HepG2 (cell line): ENCODE measurements around the gene CADM4. TPM values are rescaled to one million over a fixed set of nuclear protein-coding genes. Genes with fewer than 3 reads are reported as not detected.

ENCODE experiments used
- ATAC-seq: fragments of 200-7000 bp; cut with Tn5 transposase; 3 replicates; pipeline ENCODE4 v1.9.1; 2020; ENCODE audit warnings: mild to moderate bottlenecking, moderate library complexity
- BruUV-seq: library from RNA; stranded (reverse); fragments of 400-500 nt; replicated peaks from 2 replicates; lab custom pipeline; 2021; lab: Mats Ljungman, UMichigan
- CTCF ChIA-PET: fragments of 300-600 bp; formaldehyde crosslinking; extraction: SDS; loops from one replicate; lab custom pipeline; 2021; ENCODE audit warnings: low total read pairs, inconsistent platforms, low intra/inter-chr PET ratio; lab: Yijun Ruan, JAX
- POLR2A ChIA-PET: fragments of 350-600 bp; sonication (Branson Sonifier 250); formaldehyde crosslinking; loops from one replicate; lab custom pipeline; 2020; ENCODE audit warnings: antibody characterized with exemption, inconsistent platforms; lab: Yijun Ruan, JAX
- DNase-seq: peaks from one replicate; pipeline ENCODE4 v3.0.0-alpha.2; 2015; ENCODE audit warnings: low spot score
- FAIRE-seq: peaks from 3 replicates; lab custom pipeline; 2011; peaks lifted over from hg19 to GRCh38; lab: Jason Lieb, UNC
- H2AFZ ChIP-seq: one replicate; pipeline ENCODE4 v1.6.1; 2011; ENCODE audit warnings: low read length, inconsistent platforms
- H3K27ac ChIP-seq: fragments of 300-600 bp; 3 replicates; pipeline ENCODE4 v1.8.0; 2011; ENCODE audit warnings: mixed run types, mild to moderate bottlenecking, mixed read lengths, low read length, inconsistent platforms; ENCODE audit not compliant: insufficient read depth; ENCODE audit errors: extremely low read length
- H3K27me3 ChIP-seq, 2 experiments: fragments of 200-600 bp in 1 of 2; 2 replicates in 1 of 2; 3 replicates in 1 of 2; pipeline versions ENCODE4 v1.6.0 to v1.8.0; 2011; ENCODE audit warnings: low read length in 2 of 2, mild to moderate bottlenecking in 2 of 2, moderate library complexity in 2 of 2, inconsistent platforms in 1 of 2; ENCODE audit not compliant: insufficient read depth in 2 of 2, control insufficient read depth in 1 of 2
- H3K36me3 ChIP-seq, 2 experiments: fragments of 200-600 bp in 1 of 2; replicated peaks in 1 of 2; 2 replicates in 1 of 2; 3 replicates in 1 of 2; pipeline versions ENCODE4 v1.5.1 to v1.8.0; 2011; ENCODE audit warnings: low read length in 2 of 2, inconsistent platforms in 1 of 2; ENCODE audit not compliant: insufficient read depth in 2 of 2, control insufficient read depth in 1 of 2
- H3K4me1 ChIP-seq: 2 replicates; pipeline ENCODE4 v1.5.1; 2012; ENCODE audit warnings: low read length, inconsistent platforms; ENCODE audit not compliant: insufficient read depth
- H3K4me2 ChIP-seq: 2 replicates; pipeline ENCODE4 v1.6.0; 2011; ENCODE audit warnings: low read depth, low read length, inconsistent platforms
- H3K4me3 ChIP-seq, 3 experiments: fragments of 200-600 bp in 1 of 3; sonication (generic), shearing (Covaris generic) in 1 of 3; replicated peaks in 1 of 3; 2 replicates each; pipeline ENCODE4 v1.5.1; 2011 to 2016; ENCODE audit warnings: low read length in 3 of 3, inconsistent platforms in 2 of 3, low read depth in 2 of 3, mild to moderate bottlenecking in 2 of 3, control low read depth in 1 of 3, mixed read lengths in 1 of 3; ENCODE audit not compliant: insufficient read depth in 1 of 3
- H3K79me2 ChIP-seq: one replicate; pipeline ENCODE4 v1.6.1; 2011; ENCODE audit warnings: low read length, inconsistent platforms; ENCODE audit not compliant: insufficient read depth
- H3K9ac ChIP-seq: 2 replicates; pipeline ENCODE4 v1.6.0; 2011; ENCODE audit warnings: mild to moderate bottlenecking, low read depth, low read length, inconsistent platforms; ENCODE audit not compliant: insufficient read depth
- H3K9me3 ChIP-seq: 2 replicates; pipeline ENCODE4 v1.5.1; 2012; ENCODE audit warnings: mild to moderate bottlenecking, low read length
- H4K20me1 ChIP-seq: 2 replicates; pipeline ENCODE4 v1.6.0; 2011; ENCODE audit warnings: inconsistent platforms, mild to moderate bottlenecking, low read length, moderate library complexity; ENCODE audit not compliant: insufficient read depth
- CREB1 ChIP-seq, 2 experiments: fragments of 450-650 bp in 1 of 2; IDR thresholded peaks; 2 replicates each; pipeline ENCODE4 v1.6.1; 2016 to 2017; ENCODE audit warnings: control low read depth in 1 of 2, mild to moderate bottlenecking in 1 of 2, missing compliant biosample characterization in 1 of 2, missing genetic modification characterization in 1 of 2
- ELF3 ChIP-seq: IDR thresholded peaks from 2 replicates; pipeline ENCODE4 v1.6.1; 2016; ENCODE audit warnings: missing genetic modification reagents, missing compliant biosample characterization
- KLF15 ChIP-seq: sonication (generic); formaldehyde crosslinking; IDR thresholded peaks from 2 replicates; pipeline ENCODE4 v1.8.1; 2023; ENCODE audit warnings: borderline replicate concordance, mild to moderate bottlenecking, inconsistent platforms, missing genetic modification reagents, mixed read lengths
- MAZ ChIP-seq, 2 experiments: sonication (generic) in 1 of 2; formaldehyde crosslinking in 1 of 2; IDR thresholded peaks; 2 replicates each; pipeline versions ENCODE4 v1.5.0 to v1.6.1; 2012 to 2020; ENCODE audit warnings: low read depth in 2 of 2, mild to moderate bottlenecking in 2 of 2, borderline replicate concordance in 1 of 2, improper control_type of control experiment in 1 of 2, low read length in 1 of 2, missing genetic modification reagents in 1 of 2, moderate library complexity in 1 of 2
- MXI1 ChIP-seq: IDR thresholded peaks from 3 replicates; pipeline ENCODE4 v1.6.1; 2012; ENCODE audit warnings: low read depth, low read length, inconsistent platforms, borderline replicate concordance
- NAIF1 ChIP-seq: sonication (generic); formaldehyde crosslinking; IDR thresholded peaks from 2 replicates; pipeline ENCODE4 v1.5.0; 2020; ENCODE audit warnings: mild to moderate bottlenecking, missing genetic modification reagents, borderline replicate concordance
- PHF21A ChIP-seq: sonication (generic); formaldehyde crosslinking; IDR thresholded peaks from 2 replicates; pipeline ENCODE4 v1.5.0; 2020; ENCODE audit warnings: mild to moderate bottlenecking, missing genetic modification reagents
- POLR2A ChIP-seq, 2 experiments: IDR thresholded peaks; 2 replicates each; pipeline ENCODE4 v1.6.1; 2011; ENCODE audit warnings: low read depth in 2 of 2, low read length in 2 of 2, mild to moderate bottlenecking in 1 of 2, moderate library complexity in 1 of 2; ENCODE audit not compliant: insufficient read depth in 1 of 2
- POLR2G ChIP-seq: fragments of 200-400 bp; formaldehyde crosslinking; IDR thresholded peaks from 2 replicates; pipeline ENCODE4 v1.6.1; 2018; ENCODE audit warnings: mild to moderate bottlenecking, low read depth, low read length, moderate library complexity
- TARDBP ChIP-seq: sonication (generic); formaldehyde crosslinking; IDR thresholded peaks from 2 replicates; pipeline ENCODE4 v1.8.0; 2022; ENCODE audit warnings: mild to moderate bottlenecking, missing genetic modification reagents
- THRA ChIP-seq: sonication (generic); formaldehyde crosslinking; IDR thresholded peaks from 2 replicates; pipeline ENCODE4 v1.4.0; 2020; ENCODE audit warnings: missing genetic modification reagents, borderline replicate concordance
- UBTF ChIP-seq: sonication (generic); formaldehyde crosslinking; IDR thresholded peaks from 2 replicates; pipeline ENCODE4 v1.4.0; 2020; ENCODE audit warnings: mild to moderate bottlenecking, missing genetic modification reagents
- ZNF510 ChIP-seq: sonication (generic); formaldehyde crosslinking; IDR thresholded peaks from 2 replicates; pipeline ENCODE4 v1.4.0; 2020; ENCODE audit warnings: low read depth, mild to moderate bottlenecking, missing genetic modification reagents
- ZNF800 ChIP-seq: sonication (generic); formaldehyde crosslinking; IDR thresholded peaks from 2 replicates; pipeline ENCODE4 v1.4.0; 2020; ENCODE audit warnings: missing genetic modification reagents
- WGBS: methylation state at CpG from one replicate; pipeline ENCODE4 v1.1.6; 2017; ENCODE audit warnings: low lambda C conversion rate; 5-methylcytosine and 5-hydroxymethylcytosine counted together
- in situ Hi-C: cut with HindIII; loops from 2 replicates; pipeline ENCODE4 v1.10.0; 2017; ENCODE audit warnings: low pct_unique_long_range_greater_than_20kb; ENCODE audit not compliant: extremely low pct_ligation_motif_present
- intact Hi-C: fragments of 100-400 bp; cut with micrococcal nuclease; formaldehyde crosslinking; loops from one replicate; pipeline ENCODE4 v1.10.0; 2022; ENCODE audit not compliant: unreplicated experiment
- polyA plus RNA-seq, 8 experiments: library from polyadenylated mRNA; depleted of rRNA in 3 of 8; stranded (reverse) in 7 of 8; unstranded in 1 of 8; fragments of >200 nt; fragmentation: Illumina TruSeq in 4 of 8; extraction: Trizol in 4 of 8; gene quantifications; 2 replicates each; pipeline versions ENCODE4 v1.2.1 to v1.2.3, GENCODE V29; 2011 to 2016; ENCODE audit warnings: low read depth in 4 of 8, missing spikeins in 1 of 8, mixed read lengths in 1 of 8; ENCODE audit not compliant: insufficient read depth in 1 of 8
- total RNA-seq, 5 experiments: library from RNA; depleted of rRNA; stranded (reverse); fragments of >200 nt; fragmentation: Illumina TruSeq; extraction: Trizol; gene quantifications; 2 replicates each; pipeline ENCODE4 v1.2.3, GENCODE V29; 2016; ENCODE audit warnings: low read depth in 1 of 5
- TF ChIP-seq, protein P1 (sequence below): IDR thresholded peaks from 2 replicates; pipeline ENCODE4 v1.6.1; 2016; ENCODE audit warnings: missing genetic modification reagents, missing compliant biosample characterization

The CADM4 gene
- total and polyA plus RNA-seq, 2 of the 13 experiments (the other 11 are each of a cell fraction or from before 2014, with no cell fraction given): 8.5 to 16.0 TPM

DNA sequence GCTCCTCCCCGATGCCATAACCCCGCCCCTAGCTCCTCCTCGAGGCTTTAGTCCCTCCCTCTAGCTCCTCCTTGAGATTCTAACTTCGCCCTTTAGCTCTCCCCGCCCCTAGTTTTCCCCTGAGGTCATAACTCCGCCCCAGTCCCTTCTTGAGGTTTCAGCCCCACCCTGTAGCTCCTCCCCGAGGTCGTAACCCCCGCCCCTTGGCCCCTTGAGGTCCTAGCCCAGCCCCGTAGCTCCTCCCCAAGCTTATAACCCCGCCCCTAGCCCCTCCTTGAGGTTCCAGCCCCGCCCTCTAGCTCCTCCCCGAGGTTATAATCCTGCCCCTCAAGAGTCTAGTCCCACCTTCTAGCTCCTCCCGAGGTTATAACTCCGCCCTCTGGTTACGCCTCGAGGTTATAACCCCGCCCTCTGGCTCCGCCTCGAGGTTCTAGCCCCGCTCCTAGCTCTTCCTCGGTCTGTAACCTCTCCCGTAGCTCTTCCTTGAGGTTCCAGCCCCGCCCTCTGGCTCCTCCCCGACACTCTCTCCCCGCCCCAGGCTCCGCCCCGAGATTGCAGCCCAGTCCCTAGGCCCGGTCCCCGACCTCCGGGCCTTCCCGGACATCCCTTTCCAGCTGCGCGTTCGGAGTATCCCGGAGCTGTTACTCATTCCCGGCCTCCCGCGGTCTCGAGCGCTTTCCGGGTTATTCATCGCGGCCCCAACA, 28.9 kb upstream of the CADM4 start:
- Histone ChIP-seq H3K27me3 (peaks cover 0 to 12% of the 10 kb centered on the region in 2 experiments; a peak in 2 of 5 replicates), H2AFZ (no peak overlapping the region), H3K9ac (peak overlapping the region; percentile 53; the same call in 1 of the 2 replicates), H3K4me2 (peak overlapping the region; percentile 88), H3K9me3 (no peaks in the 10 kb centered on the region), H3K4me1 (peaks cover 26% of the 10 kb centered on the region), H3K4me3 (peak overlapping the region; percentile 58 to 74 (median 63)), H3K36me3 (no peaks in the 10 kb centered on the region), H3K27ac (no peak overlapping the region), H3K79me2 (no peaks in the 10 kb centered on the region), H4K20me1 (no peaks in the 10 kb centered on the region)
- intact Hi-C loops: loop anchor here (10.0 kb wide), 1 partner anchor 96 kb away; no protein-coding TSS in a partner anchor
- ChIA-PET POLR2A (interaction anchor here (0.6 to 1.7 kb wide), 15 partner anchors 11 to 282 kb away, joined by 3 to 17 read pairs (median 5); partner anchors contain the start of genes IRGQ, PHLDB3, SMG9 and ZNF221), CTCF (no interaction called here)
- FAIRE-seq (peak; percentile 98), DNase-seq (peak; percentile 96), ATAC-seq (peak; percentile 97)
- under 1% methylated on average over 34 of the region's 44 CpGs for WGBS
- no TSS peak for BruUV-seq
- in situ Hi-C loops: no loop called here
- TF ChIP-seq ZNF800 (0 out of 2 replicates have a peak, but pooled peaks have one; percentile 27), KLF15 (CRISPR knock-in tag) (no peak), POLR2G (peak; percentile 72), THRA (CRISPR knock-in tag) (peak; percentile 48; the same call in 1 of the 2 replicates), PHF21A (CRISPR knock-in tag) (peak; percentile 27; the same call in 1 of the 2 replicates), ZNF510 (CRISPR knock-in tag) (0 out of 2 replicates have a peak, but pooled peaks have one; percentile 53), ELF3 (CRISPR knock-in tag) (peak; percentile 54; the same call in 1 of the 2 replicates), UBTF (peak; percentile 29; the same call in 1 of the 2 replicates), MAZ (IDR thresholded peaks at IDR 0.05; ENCODE audit: borderline replicate concordance, low read depth, low read length) (peak; percentile 78; the same call in 1 of the 2 replicates), MAZ (CRISPR knock-in tag; IDR thresholded peaks at IDR 0.05; ENCODE audit: low read depth) (no peak), MXI1 (peak; percentile 12; the same call in 1 of the 3 replicates), POLR2A (IDR thresholded peaks at IDR 0.05; ENCODE audit: insufficient read depth in 1 of 2, low read depth in 2 of 2, low read length in 2 of 2) (peak; percentile 47 to 64; a peak in 3 of 4 replicates), NAIF1 (CRISPR knock-in tag) (0 out of 2 replicates have a peak, but pooled peaks have one; percentile 30), TARDBP (0 out of 2 replicates have a peak, but pooled peaks have one; percentile 15), CREB1 (IDR thresholded peaks at IDR 0.05) (0 out of 2 replicates have a peak, but pooled peaks have one; percentile 2), CREB1 (CRISPR knock-in tag; IDR thresholded peaks at IDR 0.05) (no peak; the same call in 1 of the 2 replicates)
- TF ChIP-seq, protein P1, sequence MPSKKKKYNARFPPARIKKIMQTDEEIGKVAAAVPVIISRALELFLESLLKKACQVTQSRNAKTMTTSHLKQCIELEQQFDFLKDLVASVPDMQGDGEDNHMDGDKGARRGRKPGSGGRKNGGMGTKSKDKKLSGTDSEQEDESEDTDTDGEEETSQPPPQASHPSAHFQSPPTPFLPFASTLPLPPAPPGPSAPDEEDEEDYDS (CRISPR knock-in tag): peak; percentile 86
